Muscle of arm (tissue), 14 donors: ENCODE results near the gene BATF. TPM values are rescaled to one million over a fixed set of nuclear protein-coding genes. Genes with fewer than 3 reads are reported as not detected.
"Not testable (repeated sequence)": the region's sequence is repeated elsewhere in the genome, so short reads cannot be mapped to it uniquely, and the experiment has no call there.

Experiments
- DNase-seq: peaks from one replicate; pipeline ENCODE4 v3.0.0-alpha.2; 2013
- long read RNA-seq, 11 donors: transcript quantifications; one replicate each; lab custom pipeline, GENCODE V29; 2026
- polyA plus RNA-seq, 12 donors: library from polyadenylated mRNA; unstranded; fragments of 120-200 nt; gene quantifications; one replicate each; pipeline ENCODE4 v1.2.1, GENCODE V29; 2013; ENCODE audit not compliant: insufficient read length in 12 of 12

BATF gene
- polyA plus RNA-seq, result 1 to 10 TPM in 2 of 12 donors, under 1 TPM in 7, not detected in 3; 0.19 to 1.3 (median 0.31) TPM
- long read RNA-seq, donor 1, result 0 reads
- long read RNA-seq, donor 2, result 0 reads
- long read RNA-seq, donor 3, result 0 reads
- long read RNA-seq, donor 4, result 0 reads
- long read RNA-seq, donor 5, result 0 reads
- long read RNA-seq, donor 6, result 0 reads
- long read RNA-seq, donor 7, result 0 reads
- long read RNA-seq, donor 8, result 0 reads
- long read RNA-seq, donor 9, partial matches to known transcripts, result 0 of 1 reads
- long read RNA-seq, donor 9, other reads (novel, unspliced or antisense), result 0 of 1 reads
- long read RNA-seq, donor 10, result 0 reads
- long read RNA-seq, donor 11, result 0 reads

GRCh38 chr14:75522224-75522982 is at the start of gene BATF:
BATF (plus strand) TSS chr14:75522469; CDS start chr14:75522683, 214 bp downstream.
- DNase-seq, result no peak

- DNase-seq, result not testable (repeated sequence)
Observed at GRCh38 chr14:75474127-75474526, 48.1 kb upstream of the BATF start.

GRCh38 chr14:75476274-75476995 is 45.8 kb upstream of the BATF start:
- DNase-seq, result no peak

- no peak for DNase-seq
Observed at GRCh38 chr14:75477881-75478280, 44.4 kb upstream of the BATF start.

GRCh38 chr14:75479770-75480600 is 42.3 kb upstream of the BATF start:
- DNase-seq, result no peak

GRCh38 chr14:75482366-75482765 is 39.9 kb upstream of the BATF start:
- DNase-seq, result no peak

- DNase-seq, result no peak
Observed at GRCh38 chr14:75484711-75485429, 37.4 kb upstream of the BATF start.

GRCh38 chr14:75486318-75486717 is 36.0 kb upstream of the BATF start:
- DNase-seq, result no peak

GRCh38 chr14:75487155-75487671 is 35.1 kb upstream of the BATF start:
- DNase-seq, result no peak

- DNase-seq, result no peak
Observed at GRCh38 chr14:75489480-75489837, 32.8 kb upstream of the BATF start.

GRCh38 chr14:75491376-75491978 is 30.8 kb upstream of the BATF start:
- DNase-seq, result no peak

- DNase-seq, result no peak
Observed at GRCh38 chr14:75492832-75493591, 29.3 kb upstream of the BATF start.

GRCh38 chr14:75493592-75494087 is 28.6 kb upstream of the BATF start:
- no peak for DNase-seq

- no peak for DNase-seq
Observed at GRCh38 chr14:75494896-75495295, 27.4 kb upstream of the BATF start.

- DNase-seq, result no peak
Observed at GRCh38 chr14:75495399-75495798, 26.9 kb upstream of the BATF start.

GRCh38 chr14:75495882-75496281 is 26.4 kb upstream of the BATF start:
- DNase-seq, result no peak

- DNase-seq, result no peak
Observed at GRCh38 chr14:75496755-75497154, 25.5 kb upstream of the BATF start.

- no peak for DNase-seq
Observed at GRCh38 chr14:75497191-75497590, 25.1 kb upstream of the BATF start.

- no peak for DNase-seq
Observed at GRCh38 chr14:75497701-75498100, 24.6 kb upstream of the BATF start.
